Gastrocnemius medialis (tissue), 4 donors: ENCODE results near the gene IRAK1BP1.

ENCODE experiments used
- POLR2A ChIP-seq, 2 donors: fragments of 450-650 bp; IDR thresholded peaks; one replicate each; pipeline ENCODE4 v1.6.1; 2017; ENCODE audit warnings: antibody characterized with exemption in 2 of 2, mild to moderate bottlenecking in 2 of 2, moderate library complexity in 2 of 2
- TF ChIP-seq, protein P1 (sequence below), 5 experiments: fragments of 450-650 bp in 3 of 5; fragments of 200-600 bp in 2 of 5; sonication (generic) in 2 of 5; IDR thresholded peaks in 4 of 5; conservative IDR thresholded peaks in 1 of 5; 1 replicate in 4 of 5; 2 replicates in 1 of 5; pipeline ENCODE4 v1.5.1; 2016 to 2019; ENCODE audit warnings: antibody characterized with exemption in 5 of 5, mild to moderate bottlenecking in 3 of 5, moderate library complexity in 3 of 5

- TF ChIP-seq, protein P1, sequence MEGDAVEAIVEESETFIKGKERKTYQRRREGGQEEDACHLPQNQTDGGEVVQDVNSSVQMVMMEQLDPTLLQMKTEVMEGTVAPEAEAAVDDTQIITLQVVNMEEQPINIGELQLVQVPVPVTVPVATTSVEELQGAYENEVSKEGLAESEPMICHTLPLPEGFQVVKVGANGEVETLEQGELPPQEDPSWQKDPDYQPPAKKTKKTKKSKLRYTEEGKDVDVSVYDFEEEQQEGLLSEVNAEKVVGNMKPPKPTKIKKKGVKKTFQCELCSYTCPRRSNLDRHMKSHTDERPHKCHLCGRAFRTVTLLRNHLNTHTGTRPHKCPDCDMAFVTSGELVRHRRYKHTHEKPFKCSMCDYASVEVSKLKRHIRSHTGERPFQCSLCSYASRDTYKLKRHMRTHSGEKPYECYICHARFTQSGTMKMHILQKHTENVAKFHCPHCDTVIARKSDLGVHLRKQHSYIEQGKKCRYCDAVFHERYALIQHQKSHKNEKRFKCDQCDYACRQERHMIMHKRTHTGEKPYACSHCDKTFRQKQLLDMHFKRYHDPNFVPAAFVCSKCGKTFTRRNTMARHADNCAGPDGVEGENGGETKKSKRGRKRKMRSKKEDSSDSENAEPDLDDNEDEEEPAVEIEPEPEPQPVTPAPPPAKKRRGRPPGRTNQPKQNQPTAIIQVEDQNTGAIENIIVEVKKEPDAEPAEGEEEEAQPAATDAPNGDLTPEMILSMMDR (IDR thresholded peaks at IDR 0.05 in 4 of 5, conservative IDR thresholded peaks at IDR 0.05 in 1 of 5), result no peak
- TF ChIP-seq POLR2A (IDR thresholded peaks at IDR 0.05), result no peak
Measured at GRCh38 chr6:78911218-78911940, 44.0 kb downstream of the IRAK1BP1 start.
